K562 (cell line): Measurements from ENCODE around the gene TCOF1. TPM values are rescaled to one million over a fixed set of nuclear protein-coding genes. Genes with fewer than 3 reads are reported as not detected.

ENCODE experiments used
- ATAC-seq: fragments of 200-7000 bp; cut with Tn5 transposase; 3 replicates; pipeline ENCODE4 v1.9.1; 2020; ENCODE audit warnings: moderate library complexity
- BruUV-seq: library from RNA; stranded (reverse); fragments of 400-500 nt; replicated peaks from 2 replicates; lab custom pipeline; 2021; lab: Mats Ljungman, UMichigan
- CTCF ChIA-PET: fragments of 300-600 bp; formaldehyde crosslinking; extraction: SDS; loops from one replicate; lab custom pipeline; 2021; ENCODE audit warnings: low intra/inter-chr PET ratio; lab: Yijun Ruan, JAX
- POLR2A ChIA-PET: fragments of 300-600, 350-650 bp; sonication (Branson Sonifier 250); formaldehyde crosslinking; extraction: SDS; loops from one replicate; lab custom pipeline; 2021; ENCODE audit warnings: antibody characterized with exemption, inconsistent platforms; lab: Yijun Ruan, JAX
- DNase-seq, 4 experiments: peaks; one replicate each; pipeline versions ENCODE4 v3.0.0 to v3.0.0-alpha.2; 2011 to 2018; ENCODE audit warnings: low spot score in 3 of 4, mixed read lengths in 3 of 4; ENCODE audit errors: extremely low read depth in 1 of 4
- FAIRE-seq: peaks from 2 replicates; lab custom pipeline; 2011; peaks lifted over from hg19 to GRCh38; lab: Jason Lieb, UNC
- H2AFZ ChIP-seq: 2 replicates; pipeline ENCODE4 v1.6.0; 2011; ENCODE audit warnings: low read depth, low read length, control low read depth, inconsistent platforms
- H3K27ac ChIP-seq: fragments of 200-600 bp; 3 replicates; pipeline ENCODE4 v1.8.0; 2011; ENCODE audit warnings: low read depth, mild to moderate bottlenecking, control low read depth, inconsistent platforms, low read length, moderate library complexity, mixed read lengths; ENCODE audit errors: extremely low read depth
- H3K27me3 ChIP-seq, 2 experiments: fragments of 300-600 bp in 1 of 2; 2 replicates in 1 of 2; 3 replicates in 1 of 2; pipeline versions ENCODE4 v1.6.0 to v1.8.0; 2011; ENCODE audit warnings: inconsistent platforms in 2 of 2, low read length in 2 of 2, mild to moderate bottlenecking in 1 of 2, mixed read lengths in 1 of 2, moderate library complexity in 1 of 2; ENCODE audit not compliant: control insufficient read depth in 2 of 2, insufficient read depth in 2 of 2
- H3K36me3 ChIP-seq: fragments of 300-600 bp; 3 replicates; pipeline ENCODE4 v1.8.0; 2011; ENCODE audit warnings: mild to moderate bottlenecking, low read length, inconsistent platforms; ENCODE audit not compliant: control insufficient read depth, insufficient read depth
- H3K4me1 ChIP-seq, 2 experiments: fragments of 200-600 bp in 1 of 2; replicated peaks in 1 of 2; 2 replicates in 1 of 2; 3 replicates in 1 of 2; pipeline versions ENCODE4 v1.5.1 to v1.8.0; 2011; ENCODE audit warnings: inconsistent platforms in 2 of 2, low read length in 2 of 2, mild to moderate bottlenecking in 1 of 2, mixed read lengths in 1 of 2, moderate library complexity in 1 of 2; ENCODE audit not compliant: control insufficient read depth in 2 of 2, insufficient read depth in 2 of 2
- H3K4me2 ChIP-seq: 2 replicates; pipeline ENCODE4 v1.6.1; 2011; ENCODE audit warnings: low read length, control low read depth, inconsistent platforms, mixed read lengths; ENCODE audit not compliant: insufficient read depth
- H3K4me3 ChIP-seq: fragments of 200-600 bp; sonication (generic), shearing (Covaris generic); 2 replicates; pipeline ENCODE4 v1.5.1; 2016; ENCODE audit warnings: control low read depth, inconsistent platforms
- H3K79me2 ChIP-seq: fragments of 200-600 bp; 3 replicates; pipeline ENCODE4 v1.8.0; 2011; ENCODE audit warnings: low read length, inconsistent platforms; ENCODE audit not compliant: control insufficient read depth, insufficient read depth
- H3K9ac ChIP-seq, 2 experiments: 2 replicates each; pipeline versions ENCODE4 v1.6.0 to v1.6.1; 2011; ENCODE audit warnings: low read depth in 2 of 2, low read length in 2 of 2, control low read depth in 1 of 2, inconsistent platforms in 1 of 2, mild to moderate bottlenecking in 1 of 2, mixed read lengths in 1 of 2; ENCODE audit not compliant: insufficient read depth in 1 of 2
- H3K9me1 ChIP-seq: one replicate; pipeline ENCODE4 v1.6.0; 2011; ENCODE audit warnings: inconsistent platforms, mild to moderate bottlenecking, low read length, moderate library complexity; ENCODE audit not compliant: control insufficient read depth, insufficient read depth
- H3K9me3 ChIP-seq: replicated peaks from 2 replicates; pipeline ENCODE4 v1.5.1; 2011; ENCODE audit warnings: low read depth, low read length, inconsistent platforms; ENCODE audit not compliant: control insufficient read depth, insufficient read depth
- H4K20me1 ChIP-seq: replicated peaks from 2 replicates; pipeline ENCODE4 v1.6.1; 2011; ENCODE audit warnings: low read length, inconsistent platforms, mixed read lengths; ENCODE audit not compliant: control insufficient read depth, insufficient read depth
- MCM2 ChIP-seq: fragments of 450-650 bp; IDR thresholded peaks from 2 replicates; pipeline ENCODE4 v1.6.1; 2017; ENCODE audit warnings: low read depth, mild to moderate bottlenecking
- POLR2H ChIP-seq: IDR thresholded peaks from 2 replicates; pipeline ENCODE4 v1.6.1; 2016; ENCODE audit warnings: missing genetic modification characterization, low read depth, mild to moderate bottlenecking, control low read depth, missing compliant biosample characterization, moderate library complexity
- ZNF316 ChIP-seq: fragments of 450-650 bp; IDR thresholded peaks from 2 replicates; pipeline ENCODE4 v1.6.1; 2016
- WGBS: fragments of 100-300 bp; shearing (Covaris generic); methylation state at CpG from one replicate; pipeline ENCODE4 v1.1.6; 2016; ENCODE audit warnings: low coverage, mixed read lengths; ENCODE audit not compliant: insufficient coverage; ENCODE audit errors: missing lambda C conversion rate; 5-methylcytosine and 5-hydroxymethylcytosine counted together
- in situ Hi-C: fragments of 300-500 bp; cut with MboI; formaldehyde crosslinking; loops from 4 replicates; pipeline ENCODE4 v1.15.0; 2018; ENCODE audit warnings: inconsistent platforms, mixed read lengths
- intact Hi-C: fragments of 100-400 bp; cut with micrococcal nuclease; formaldehyde crosslinking; loops from 2 replicates; pipeline ENCODE4 v1.14.2; 2022
- polyA plus RNA-seq, 8 experiments: library from polyadenylated mRNA; depleted of rRNA in 4 of 8; stranded (reverse) in 5 of 8; unstranded in 3 of 8; fragments of >200 nt; fragmentation: Nextera tagmentation in 2 of 8; fragmentation: Illumina TruSeq in 1 of 8; extraction: Ambion mirVana in 2 of 8; extraction: Trizol in 1 of 8; gene quantifications; 2 replicates each; pipeline versions ENCODE4 v1.2.1 to v1.2.3, GENCODE V29; 2011 to 2014; ENCODE audit warnings: inconsistent platforms in 1 of 8, missing spikeins in 1 of 8
- total RNA-seq, 7 experiments: library from RNA; depleted of rRNA in 6 of 7; stranded (reverse); fragments of >200 nt in 6 of 7; fragmentation: Illumina TruSeq in 2 of 7; extraction: Trizol in 2 of 7; gene quantifications; 2 replicates each; pipeline versions ENCODE4 v1.2.1 to v1.2.3, GENCODE V29; 2011 to 2021; ENCODE audit warnings: low replicate concordance in 1 of 7
- TF ChIP-seq, protein P1 (sequence below): sonication (generic); formaldehyde crosslinking; IDR thresholded peaks from 2 replicates; pipeline ENCODE4 v1.8.0; 2022; ENCODE audit warnings: mild to moderate bottlenecking, missing genetic modification reagents
- TF ChIP-seq, protein P2 (sequence below): fragments of 450-650 bp; formaldehyde crosslinking; IDR thresholded peaks from 2 replicates; pipeline ENCODE4 v1.4.0; 2020; ENCODE audit warnings: mild to moderate bottlenecking, moderate library complexity
- TF ChIP-seq, protein P3 (sequence below): fragments of 450-650 bp; IDR thresholded peaks from 2 replicates; pipeline ENCODE4 v1.6.1; 2016; ENCODE audit warnings: borderline replicate concordance

TCOF1 gene
- total and polyA plus RNA-seq, 9 of the 15 experiments (the other 6 are each of a cell fraction or from before 2014, with no cell fraction given) = 9.8 to 134 (median 61.7) TPM

DNA sequence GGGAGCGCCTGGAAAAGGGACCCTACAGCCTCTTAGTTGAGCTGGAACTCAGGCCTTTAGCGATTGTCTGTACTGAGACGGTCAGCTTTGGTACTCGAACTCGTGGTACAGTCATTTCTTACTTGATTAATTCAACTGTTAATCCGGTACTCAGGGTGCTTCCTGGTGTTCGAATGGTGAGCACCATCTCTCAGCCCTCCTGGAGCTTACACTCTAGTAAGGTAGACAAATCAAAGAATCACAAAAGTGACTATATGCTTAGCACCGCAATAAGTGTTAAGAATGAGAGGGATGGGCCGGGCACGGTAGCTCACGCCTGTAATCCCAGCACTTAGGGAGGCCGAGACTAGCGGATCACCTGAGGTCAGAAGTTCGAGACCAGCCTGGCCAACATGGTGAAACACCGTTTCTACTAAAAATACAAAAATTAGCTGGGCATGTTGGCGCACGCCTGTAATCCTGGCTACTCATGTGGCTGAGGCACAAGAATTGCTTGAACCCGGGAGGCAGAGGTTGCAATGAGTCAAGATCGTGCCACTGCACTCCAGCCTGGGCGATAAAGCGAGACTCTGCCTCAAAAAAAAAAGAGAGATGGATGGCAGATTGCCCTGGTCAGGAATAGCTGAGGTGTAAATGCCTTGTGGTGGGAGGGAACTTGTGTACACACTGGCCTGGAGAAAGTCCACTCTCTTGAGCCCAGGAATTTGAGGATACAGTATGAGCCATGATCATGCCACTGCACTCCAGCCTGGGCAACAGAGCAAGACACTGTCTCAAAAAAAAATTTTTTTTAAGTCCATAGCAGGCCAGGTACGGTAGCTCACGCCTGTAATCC lies 981 bp downstream of the TCOF1 start:
- peaks cover 13 to 14% of the 10 kb centered on the region in 2 experiments; a peak in 4 of 5 replicates for H3K4me1 ChIP-seq
- ChIA-PET POLR2A (interaction anchor here (1.0 kb wide), 1 partner anchor 19 kb away, joined by 3 read pairs; no protein-coding TSS in a partner anchor), CTCF (no interaction called here)
- H3K9me1 ChIP-seq = no peaks in the 10 kb centered on the region
- BruUV-seq = no TSS peak
- WGBS = 11% methylated on average over 23 of the region's 23 CpGs
- no peaks in the 10 kb centered on the region for H3K9me3 ChIP-seq
- peak overlapping the region; percentile 89 for H3K4me2 ChIP-seq
- no peak for ATAC-seq
- peak overlapping the region; percentile 82 to 95 for H3K9ac ChIP-seq
- H3K27me3 ChIP-seq = peaks cover 4 to 6% of the 10 kb centered on the region in 2 experiments; a peak in 3 of 5 replicates
- DNase-seq = no peak
- peaks cover 48% of the 10 kb centered on the region for H3K36me3 ChIP-seq
- H2AFZ ChIP-seq = peak overlapping the region; percentile 87
- peak overlapping the region; percentile 74 for H3K27ac ChIP-seq
- H3K4me3 ChIP-seq = peak overlapping the region; percentile 74
- peaks cover 47% of the 10 kb centered on the region for H3K79me2 ChIP-seq
- in situ Hi-C loops (no loop called here), intact Hi-C loops (loop anchor here (10.0 kb wide), 1 partner anchor 334 kb away; no protein-coding TSS in a partner anchor)
- peaks cover 12% of the 10 kb centered on the region for H4K20me1 ChIP-seq
- no peak for FAIRE-seq
- TF ChIP-seq, protein P1, sequence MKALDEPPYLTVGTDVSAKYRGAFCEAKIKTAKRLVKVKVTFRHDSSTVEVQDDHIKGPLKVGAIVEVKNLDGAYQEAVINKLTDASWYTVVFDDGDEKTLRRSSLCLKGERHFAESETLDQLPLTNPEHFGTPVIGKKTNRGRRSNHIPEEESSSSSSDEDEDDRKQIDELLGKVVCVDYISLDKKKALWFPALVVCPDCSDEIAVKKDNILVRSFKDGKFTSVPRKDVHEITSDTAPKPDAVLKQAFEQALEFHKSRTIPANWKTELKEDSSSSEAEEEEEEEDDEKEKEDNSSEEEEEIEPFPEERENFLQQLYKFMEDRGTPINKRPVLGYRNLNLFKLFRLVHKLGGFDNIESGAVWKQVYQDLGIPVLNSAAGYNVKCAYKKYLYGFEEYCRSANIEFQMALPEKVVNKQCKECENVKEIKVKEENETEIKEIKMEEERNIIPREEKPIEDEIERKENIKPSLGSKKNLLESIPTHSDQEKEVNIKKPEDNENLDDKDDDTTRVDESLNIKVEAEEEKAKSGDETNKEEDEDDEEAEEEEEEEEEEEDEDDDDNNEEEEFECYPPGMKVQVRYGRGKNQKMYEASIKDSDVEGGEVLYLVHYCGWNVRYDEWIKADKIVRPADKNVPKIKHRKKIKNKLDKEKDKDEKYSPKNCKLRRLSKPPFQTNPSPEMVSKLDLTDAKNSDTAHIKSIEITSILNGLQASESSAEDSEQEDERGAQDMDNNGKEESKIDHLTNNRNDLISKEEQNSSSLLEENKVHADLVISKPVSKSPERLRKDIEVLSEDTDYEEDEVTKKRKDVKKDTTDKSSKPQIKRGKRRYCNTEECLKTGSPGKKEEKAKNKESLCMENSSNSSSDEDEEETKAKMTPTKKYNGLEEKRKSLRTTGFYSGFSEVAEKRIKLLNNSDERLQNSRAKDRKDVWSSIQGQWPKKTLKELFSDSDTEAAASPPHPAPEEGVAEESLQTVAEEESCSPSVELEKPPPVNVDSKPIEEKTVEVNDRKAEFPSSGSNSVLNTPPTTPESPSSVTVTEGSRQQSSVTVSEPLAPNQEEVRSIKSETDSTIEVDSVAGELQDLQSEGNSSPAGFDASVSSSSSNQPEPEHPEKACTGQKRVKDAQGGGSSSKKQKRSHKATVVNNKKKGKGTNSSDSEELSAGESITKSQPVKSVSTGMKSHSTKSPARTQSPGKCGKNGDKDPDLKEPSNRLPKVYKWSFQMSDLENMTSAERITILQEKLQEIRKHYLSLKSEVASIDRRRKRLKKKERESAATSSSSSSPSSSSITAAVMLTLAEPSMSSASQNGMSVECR (CRISPR knock-in tag) = no peak
- TF ChIP-seq, protein P2, sequence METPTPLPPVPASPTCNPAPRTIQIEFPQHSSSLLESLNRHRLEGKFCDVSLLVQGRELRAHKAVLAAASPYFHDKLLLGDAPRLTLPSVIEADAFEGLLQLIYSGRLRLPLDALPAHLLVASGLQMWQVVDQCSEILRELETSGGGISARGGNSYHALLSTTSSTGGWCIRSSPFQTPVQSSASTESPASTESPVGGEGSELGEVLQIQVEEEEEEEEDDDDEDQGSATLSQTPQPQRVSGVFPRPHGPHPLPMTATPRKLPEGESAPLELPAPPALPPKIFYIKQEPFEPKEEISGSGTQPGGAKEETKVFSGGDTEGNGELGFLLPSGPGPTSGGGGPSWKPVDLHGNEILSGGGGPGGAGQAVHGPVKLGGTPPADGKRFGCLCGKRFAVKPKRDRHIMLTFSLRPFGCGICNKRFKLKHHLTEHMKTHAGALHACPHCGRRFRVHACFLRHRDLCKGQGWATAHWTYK (CRISPR knock-in tag) = no peak
- TF ChIP-seq POLR2H (tag) (no peak), MCM2 (no peak), ZNF316 (peak; percentile 77; the same call in 1 of the 2 replicates)
- TF ChIP-seq, protein P3, sequence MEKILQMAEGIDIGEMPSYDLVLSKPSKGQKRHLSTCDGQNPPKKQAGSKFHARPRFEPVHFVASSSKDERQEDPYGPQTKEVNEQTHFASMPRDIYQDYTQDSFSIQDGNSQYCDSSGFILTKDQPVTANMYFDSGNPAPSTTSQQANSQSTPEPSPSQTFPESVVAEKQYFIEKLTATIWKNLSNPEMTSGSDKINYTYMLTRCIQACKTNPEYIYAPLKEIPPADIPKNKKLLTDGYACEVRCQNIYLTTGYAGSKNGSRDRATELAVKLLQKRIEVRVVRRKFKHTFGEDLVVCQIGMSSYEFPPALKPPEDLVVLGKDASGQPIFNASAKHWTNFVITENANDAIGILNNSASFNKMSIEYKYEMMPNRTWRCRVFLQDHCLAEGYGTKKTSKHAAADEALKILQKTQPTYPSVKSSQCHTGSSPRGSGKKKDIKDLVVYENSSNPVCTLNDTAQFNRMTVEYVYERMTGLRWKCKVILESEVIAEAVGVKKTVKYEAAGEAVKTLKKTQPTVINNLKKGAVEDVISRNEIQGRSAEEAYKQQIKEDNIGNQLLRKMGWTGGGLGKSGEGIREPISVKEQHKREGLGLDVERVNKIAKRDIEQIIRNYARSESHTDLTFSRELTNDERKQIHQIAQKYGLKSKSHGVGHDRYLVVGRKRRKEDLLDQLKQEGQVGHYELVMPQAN = no peak; the same call in 1 of the 2 replicates
